Loucy (cell line): ENCODE data around the gene TSHZ2.

ENCODE experiments used
- H2AFZ ChIP-seq: fragments of 200-600 bp; sonication (generic); 2 replicates; pipeline ENCODE4 v1.6.0; 2016; ENCODE audit warnings: antibody characterized with exemption, mild to moderate bottlenecking, low read length, moderate library complexity
- H3F3A ChIP-seq: fragments of 200-600 bp; 2 replicates; pipeline ENCODE4 v1.6.0; 2016; ENCODE audit warnings: antibody characterized with exemption, low read depth, mild to moderate bottlenecking
- H3K27me3 ChIP-seq: fragments of 200-600 bp; sonication (generic); 2 replicates; pipeline ENCODE4 v1.6.1; 2014; ENCODE audit warnings: low read length, mild to moderate bottlenecking; ENCODE audit not compliant: insufficient read depth, poor library complexity, severe bottlenecking
- H3K36me3 ChIP-seq: fragments of 200-600 bp; sonication (generic); 2 replicates; pipeline ENCODE4 v1.6.1; 2016; ENCODE audit warnings: low read length; ENCODE audit not compliant: insufficient read depth
- H3K4me1 ChIP-seq: fragments of 200-600 bp; sonication (generic); 2 replicates; pipeline ENCODE4 v1.5.1; 2014; ENCODE audit warnings: low read length, mild to moderate bottlenecking; ENCODE audit not compliant: insufficient read depth, poor library complexity, severe bottlenecking
- H3K4me2 ChIP-seq: fragments of 200-600 bp; sonication (generic); 2 replicates; pipeline ENCODE4 v1.6.0; 2014; ENCODE audit warnings: antibody characterized with exemption, low read length, low read depth, mild to moderate bottlenecking; ENCODE audit not compliant: poor library complexity, severe bottlenecking
- H3K4me3 ChIP-seq: fragments of 200-600 bp; sonication (generic); 2 replicates; pipeline ENCODE4 v1.5.1; 2014; ENCODE audit warnings: low read length, mild to moderate bottlenecking, mixed read lengths; ENCODE audit not compliant: poor library complexity, severe bottlenecking
- H3K79me2 ChIP-seq: fragments of 200-600 bp; sonication (generic); 2 replicates; pipeline ENCODE4 v1.6.1; 2014; ENCODE audit warnings: low read length; ENCODE audit not compliant: insufficient read depth
- H3K9ac ChIP-seq: fragments of 200-600 bp; sonication (generic); 2 replicates; pipeline ENCODE4 v1.6.0; 2014; ENCODE audit warnings: mild to moderate bottlenecking, low read depth, low read length, moderate library complexity; ENCODE audit not compliant: poor library complexity, severe bottlenecking
- H3K9me2 ChIP-seq: fragments of 200-600 bp; sonication (generic); replicated peaks from 2 replicates; pipeline ENCODE4 v1.6.1; 2016; ENCODE audit warnings: low read depth, low read length, mixed read lengths
- H3K9me3 ChIP-seq: fragments of 200-600 bp; sonication (generic); 2 replicates; pipeline ENCODE4 v1.6.1; 2014; ENCODE audit warnings: mild to moderate bottlenecking, antibody characterized with exemption, low read length, low read depth; ENCODE audit not compliant: insufficient read depth
- H4K20me1 ChIP-seq: fragments of 200-600 bp; sonication (generic); 2 replicates; pipeline ENCODE4 v1.6.0; 2014; ENCODE audit warnings: antibody characterized with exemption, low read length, mild to moderate bottlenecking; ENCODE audit not compliant: insufficient read depth, poor library complexity, severe bottlenecking
- EZH2phosphoT487 ChIP-seq: fragments of 200-600 bp; IDR thresholded peaks from 2 replicates; pipeline ENCODE4 v1.6.1; 2018; ENCODE audit warnings: antibody characterized with exemption, mild to moderate bottlenecking, moderate library complexity, borderline replicate concordance
- TF ChIP-seq, protein P1 (sequence below): fragments of 200-600 bp; sonication (generic); conservative IDR thresholded peaks from 2 replicates; pipeline ENCODE4 v1.5.1; 2014; ENCODE audit warnings: mild to moderate bottlenecking, antibody characterized with exemption, low read length

The TSHZ2 gene

DNA sequence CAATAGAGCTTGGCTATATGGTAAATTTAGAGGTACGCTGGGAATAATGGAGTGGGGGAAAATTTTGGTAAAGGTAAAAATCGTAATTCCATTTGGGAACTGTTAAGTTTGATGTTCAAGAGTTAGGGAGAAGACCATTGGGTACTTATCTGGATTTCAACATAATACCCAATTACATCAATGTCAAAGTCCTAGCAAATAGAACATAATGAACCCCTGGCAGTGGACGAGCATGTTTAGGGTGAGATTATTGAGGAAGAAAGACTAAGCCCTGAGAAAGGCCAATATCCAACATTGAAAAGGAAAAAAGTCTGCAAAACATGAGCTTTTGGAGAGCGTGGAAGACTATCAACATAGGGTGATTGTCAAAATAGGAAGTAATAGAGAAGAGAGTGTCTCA, 106.6 kb downstream of the TSHZ2 start:
- no peak overlapping the region for H2AFZ ChIP-seq
- H3F3A ChIP-seq = no peaks in the 10 kb centered on the region
- H3K79me2 ChIP-seq = no peaks in the 10 kb centered on the region
- H3K9me2 ChIP-seq = no peaks in the 10 kb centered on the region
- H4K20me1 ChIP-seq = no peaks in the 10 kb centered on the region
- H3K27me3 ChIP-seq = no peaks in the 10 kb centered on the region
- no peaks in the 10 kb centered on the region for H3K9me3 ChIP-seq
- no peaks in the 10 kb centered on the region for H3K36me3 ChIP-seq
- H3K4me1 ChIP-seq = no peaks in the 10 kb centered on the region
- no peak overlapping the region for H3K4me3 ChIP-seq
- H3K4me2 ChIP-seq = no peak overlapping the region
- no peak for TF ChIP-seq EZH2phosphoT487
- TF ChIP-seq, protein P1, sequence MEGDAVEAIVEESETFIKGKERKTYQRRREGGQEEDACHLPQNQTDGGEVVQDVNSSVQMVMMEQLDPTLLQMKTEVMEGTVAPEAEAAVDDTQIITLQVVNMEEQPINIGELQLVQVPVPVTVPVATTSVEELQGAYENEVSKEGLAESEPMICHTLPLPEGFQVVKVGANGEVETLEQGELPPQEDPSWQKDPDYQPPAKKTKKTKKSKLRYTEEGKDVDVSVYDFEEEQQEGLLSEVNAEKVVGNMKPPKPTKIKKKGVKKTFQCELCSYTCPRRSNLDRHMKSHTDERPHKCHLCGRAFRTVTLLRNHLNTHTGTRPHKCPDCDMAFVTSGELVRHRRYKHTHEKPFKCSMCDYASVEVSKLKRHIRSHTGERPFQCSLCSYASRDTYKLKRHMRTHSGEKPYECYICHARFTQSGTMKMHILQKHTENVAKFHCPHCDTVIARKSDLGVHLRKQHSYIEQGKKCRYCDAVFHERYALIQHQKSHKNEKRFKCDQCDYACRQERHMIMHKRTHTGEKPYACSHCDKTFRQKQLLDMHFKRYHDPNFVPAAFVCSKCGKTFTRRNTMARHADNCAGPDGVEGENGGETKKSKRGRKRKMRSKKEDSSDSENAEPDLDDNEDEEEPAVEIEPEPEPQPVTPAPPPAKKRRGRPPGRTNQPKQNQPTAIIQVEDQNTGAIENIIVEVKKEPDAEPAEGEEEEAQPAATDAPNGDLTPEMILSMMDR = no peak
- H3K9ac ChIP-seq = no peak overlapping the region

DNA sequence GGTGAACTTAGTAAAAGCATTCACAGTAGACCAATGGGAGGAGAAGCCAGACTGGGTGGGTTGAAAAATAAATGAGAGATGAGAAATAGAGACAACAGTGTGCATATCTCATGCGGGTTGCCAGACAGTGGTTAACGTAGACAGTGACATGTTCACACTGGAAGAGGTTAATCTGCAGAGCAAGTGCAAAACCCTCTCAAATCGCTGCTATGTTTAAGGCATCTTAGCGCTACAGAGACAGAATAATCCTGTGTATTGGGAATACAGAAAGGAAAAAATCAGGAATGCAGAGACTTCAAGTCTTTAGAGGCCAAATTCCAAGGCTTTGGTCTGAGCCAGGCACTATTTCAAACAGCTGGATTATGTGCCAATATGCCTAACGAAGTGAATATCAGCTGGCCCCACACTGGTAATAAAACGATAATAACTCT, 107.1 kb downstream of the TSHZ2 start:
- Histone ChIP-seq H3F3A (no peaks in the 10 kb centered on the region), H3K4me1 (no peaks in the 10 kb centered on the region), H3K36me3 (no peaks in the 10 kb centered on the region), H3K9ac (no peak overlapping the region), H3K9me3 (no peaks in the 10 kb centered on the region), H4K20me1 (no peaks in the 10 kb centered on the region), H3K79me2 (no peaks in the 10 kb centered on the region), H3K4me3 (no peak overlapping the region), H3K9me2 (no peaks in the 10 kb centered on the region), H3K4me2 (no peak overlapping the region), H3K27me3 (no peaks in the 10 kb centered on the region), H2AFZ (no peak overlapping the region)
- no peak for TF ChIP-seq EZH2phosphoT487
- TF ChIP-seq, protein P1 = no peak

DNA sequence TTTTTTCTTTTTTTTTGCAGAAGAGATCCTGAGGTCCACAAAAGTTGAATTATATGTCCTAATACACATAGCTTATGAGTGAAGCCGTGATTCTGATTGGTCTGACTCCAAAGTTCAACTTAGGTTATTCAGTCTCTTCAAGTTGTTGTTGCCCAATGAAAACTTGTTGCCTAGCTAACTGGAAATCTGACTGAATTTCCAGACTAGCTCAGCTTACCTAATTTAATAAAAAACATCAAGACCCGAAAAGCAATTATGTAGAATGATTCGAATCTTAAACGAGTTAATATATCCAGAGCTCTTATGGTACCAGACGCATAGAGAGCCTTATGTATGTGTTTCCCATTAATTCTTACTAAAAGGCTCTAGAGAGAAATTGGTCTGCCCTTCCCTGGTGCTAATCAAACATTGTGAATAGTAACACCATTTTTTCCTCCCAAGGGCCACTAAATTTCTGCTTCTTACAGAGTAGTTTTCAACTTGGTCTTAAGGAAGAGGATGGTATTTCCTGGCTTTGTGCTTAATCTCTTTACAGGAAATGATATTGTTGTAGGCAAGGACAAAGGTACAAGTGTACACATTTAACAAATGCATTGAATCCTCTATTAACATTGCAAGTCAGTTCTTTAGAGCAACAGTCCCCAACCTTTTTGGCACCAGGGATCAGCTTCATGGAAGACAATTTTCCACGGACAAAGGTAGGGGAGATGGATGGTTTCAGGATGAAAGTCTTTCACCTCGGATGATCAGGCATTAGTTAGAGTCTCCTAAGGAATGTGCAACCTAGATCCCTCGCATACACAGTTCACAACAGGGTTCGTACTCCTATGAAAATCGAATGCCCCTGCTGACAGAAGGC, 107.9 kb downstream of the TSHZ2 start:
- no peak overlapping the region for H2AFZ ChIP-seq
- no peaks in the 10 kb centered on the region for H3K79me2 ChIP-seq
- H3K9me3 ChIP-seq = no peaks in the 10 kb centered on the region
- H3K4me1 ChIP-seq = no peaks in the 10 kb centered on the region
- H3K4me3 ChIP-seq = no peak overlapping the region
- H3K9me2 ChIP-seq = no peaks in the 10 kb centered on the region
- no peak overlapping the region for H3K9ac ChIP-seq
- TF ChIP-seq, protein P1 = no peak
- no peak for TF ChIP-seq EZH2phosphoT487
- no peaks in the 10 kb centered on the region for H3K36me3 ChIP-seq
- no peaks in the 10 kb centered on the region for H4K20me1 ChIP-seq
- no peak overlapping the region for H3K4me2 ChIP-seq
- H3F3A ChIP-seq = no peaks in the 10 kb centered on the region
- H3K27me3 ChIP-seq = no peaks in the 10 kb centered on the region
